ENCODE results near the gene YKT6. TPM values are rescaled to one million over a fixed set of nuclear protein-coding genes. Genes with fewer than 3 reads are reported as not detected.

The YKT6 gene
- total RNA-seq, 4 donors from 2014 or later = 51.7 to 90.0 (median 60.2) TPM

DNA sequence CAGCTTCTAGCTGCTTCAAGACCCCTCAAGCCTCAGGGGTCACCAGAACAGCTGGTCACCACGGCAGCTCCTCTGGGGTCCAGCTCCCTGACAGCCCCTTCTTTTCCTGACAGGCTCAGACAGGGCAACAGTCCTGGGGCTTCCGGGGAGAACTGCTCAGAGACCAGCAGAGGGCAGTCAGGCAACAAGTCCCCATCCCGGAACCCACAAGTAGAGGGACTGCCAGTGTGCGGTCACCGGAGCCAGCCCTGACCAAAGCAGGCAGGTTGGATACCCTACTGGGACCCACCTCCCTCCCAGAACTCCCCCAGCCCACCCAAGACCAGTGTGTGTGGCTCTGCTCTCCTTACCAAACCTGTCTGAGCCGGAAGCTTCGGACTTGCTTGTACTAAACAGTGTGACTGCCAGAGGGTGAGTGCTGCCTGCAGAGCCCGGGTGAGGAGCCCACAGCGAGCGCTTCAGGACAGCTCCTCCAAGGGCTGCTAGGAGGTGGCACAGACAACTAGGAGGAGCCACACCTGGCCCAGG, 40.3 kb downstream of the YKT6 start:
- Histone ChIP-seq H3K36me3 (no peaks in the 10 kb centered on the region), H3K4me3 (replicated peaks in 1 of 3) (no peak overlapping the region), H3K27me3 (no peaks in the 10 kb centered on the region), H3K27ac (no peak overlapping the region), H3K9me3 (no peaks in the 10 kb centered on the region), H3K4me1 (peaks cover 3 to 6% of the 10 kb centered on the region in 2 donors)
- 17 to 26% methylated on average over 4 to 6 of the region's 10 CpGs for WGBS, 2 donors
- TF ChIP-seq CTCF (IDR thresholded peaks at IDR 0.05) (peak in 4 of 6 experiments; percentile 43 to 67 (median 65)), POLR2A (IDR thresholded peaks at IDR 0.05) (no peak)
- intact Hi-C loops (cut with DNase I) = loop anchor here (2.0 to 10.0 kb wide), 2 partner anchors 238 to 324 kb away; no protein-coding TSS in a partner anchor
- peak; percentile 66 to 76 for DNase-seq

- Histone ChIP-seq H3K9me3 (no peaks in the 10 kb centered on the region), H3K4me1 (peaks cover 3 to 6% of the 10 kb centered on the region in 2 donors), H3K27me3 (no peaks in the 10 kb centered on the region), H3K36me3 (no peaks in the 10 kb centered on the region), H3K4me3 (replicated peaks in 1 of 3) (no peak overlapping the region), H3K27ac (no peak overlapping the region)
- DNase-seq = no peak
- WGBS, 2 donors = 82 to 94% methylated on average over 6 to 9 of the region's 10 CpGs
- TF ChIP-seq POLR2A (IDR thresholded peaks at IDR 0.05) (no peak), CTCF (IDR thresholded peaks at IDR 0.05) (no peak)
- intact Hi-C loops (cut with DNase I) = loop anchor here (10.0 kb wide), 1 partner anchor 323 kb away; no protein-coding TSS in a partner anchor
Observed at GRCh38 chr7:44242091-44242490, 41.3 kb downstream of the YKT6 start.

GRCh38 chr7:44244282-44244681, 43.5 kb downstream of the YKT6 start:
- H3K4me3 ChIP-seq (replicated peaks in 1 of 3) = no peak overlapping the region
- H3K27me3 ChIP-seq = no peaks in the 10 kb centered on the region
- 29 to 71% methylated on average over 2 to 5 of the region's 8 CpGs for WGBS, 2 donors
- no peaks in the 10 kb centered on the region for H3K9me3 ChIP-seq
- intact Hi-C loops (cut with DNase I) = loop anchor here (10.0 kb wide), 1 partner anchor 321 kb away; no protein-coding TSS in a partner anchor
- peaks cover 3 to 6% of the 10 kb centered on the region in 2 donors for H3K4me1 ChIP-seq
- H3K36me3 ChIP-seq = no peaks in the 10 kb centered on the region
- no peak overlapping the region for H3K27ac ChIP-seq
- DNase-seq = peak; percentile 32 to 37
- TF ChIP-seq POLR2A (IDR thresholded peaks at IDR 0.05) (no peak), CTCF (IDR thresholded peaks at IDR 0.05) (peak in 5 of 6 experiments; percentile 25 to 50 (median 42))

DNA sequence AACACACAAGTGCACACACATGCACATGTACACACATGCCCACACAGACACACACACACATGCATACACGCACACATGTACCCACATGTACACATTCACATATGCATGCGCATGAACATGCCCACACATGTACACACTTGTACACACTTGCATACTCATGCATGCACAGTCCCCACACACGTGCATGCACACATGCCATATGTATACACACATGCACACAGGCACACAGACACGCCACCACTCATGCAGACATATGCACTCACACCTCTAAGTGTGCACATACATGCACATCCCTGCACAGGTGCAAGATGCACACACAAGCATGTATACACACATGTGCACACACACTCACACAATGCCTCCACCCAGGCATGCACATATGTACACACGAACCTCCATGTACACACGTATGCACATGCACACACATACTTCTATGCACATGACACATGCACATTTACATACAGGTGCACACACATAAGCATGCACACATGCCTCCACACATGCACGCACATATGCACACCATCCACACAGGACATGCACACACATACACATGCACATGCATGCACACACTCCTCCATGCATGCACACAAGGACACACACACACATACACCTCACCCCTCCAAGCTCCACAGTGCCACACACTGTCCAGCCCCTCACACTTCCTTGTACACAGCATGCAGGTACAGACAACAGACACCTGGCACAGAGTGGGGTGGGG, 45.8 kb downstream of the YKT6 start:
- Histone ChIP-seq H3K27ac (no peak overlapping the region), H3K4me3 (replicated peaks in 1 of 3) (no peak overlapping the region), H3K27me3 (no peaks in the 10 kb centered on the region), H3K36me3 (no peaks in the 10 kb centered on the region), H3K9me3 (no peaks in the 10 kb centered on the region), H3K4me1 (no peaks in the 10 kb centered on the region)
- WGBS, 2 donors = 93 to 96% methylated on average over 7 of the region's 7 CpGs
- DNase-seq = no peak
- TF ChIP-seq CTCF (IDR thresholded peaks at IDR 0.05) (no peak), POLR2A (IDR thresholded peaks at IDR 0.05) (no peak)
- intact Hi-C loops (cut with DNase I) = loop anchor here (10.0 kb wide), 1 partner anchor 318 kb away; no protein-coding TSS in a partner anchor

Measured in thyroid gland (tissue), 4 donors.